GM12801 (cell line): Measurements from ENCODE around the gene CDH15.

Experiments
- CTCF ChIP-seq: IDR thresholded peaks from one replicate; pipeline ENCODE4 v1.5.1; 2011; ENCODE audit warnings: control low read depth; ENCODE audit not compliant: insufficient read length; ENCODE audit errors: extremely low read depth

CDH15 gene

GRCh38 chr16:89237733-89238132 is 66.2 kb downstream of the CDH15 start:
- no peak for TF ChIP-seq CTCF

- no peak for TF ChIP-seq CTCF
These were observed 69.8 kb downstream of the CDH15 start for GRCh38 chr16:89241187-89242007.

- no peak for TF ChIP-seq CTCF
These were observed 71.2 kb downstream of the CDH15 start for GRCh38 chr16:89242795-89243200.

GRCh38 chr16:89243664-89244063 is 72.1 kb downstream of the CDH15 start:
- no peak for TF ChIP-seq CTCF

GRCh38 chr16:89244754-89245153 is 73.2 kb downstream of the CDH15 start:
- TF ChIP-seq CTCF: no peak
